Measurements from ENCODE around the gene RXRG.

GRCh38 chr1:165402517-165403111 lies 42.3 kb downstream of the RXRG start:
- TF ChIP-seq, protein P1, sequence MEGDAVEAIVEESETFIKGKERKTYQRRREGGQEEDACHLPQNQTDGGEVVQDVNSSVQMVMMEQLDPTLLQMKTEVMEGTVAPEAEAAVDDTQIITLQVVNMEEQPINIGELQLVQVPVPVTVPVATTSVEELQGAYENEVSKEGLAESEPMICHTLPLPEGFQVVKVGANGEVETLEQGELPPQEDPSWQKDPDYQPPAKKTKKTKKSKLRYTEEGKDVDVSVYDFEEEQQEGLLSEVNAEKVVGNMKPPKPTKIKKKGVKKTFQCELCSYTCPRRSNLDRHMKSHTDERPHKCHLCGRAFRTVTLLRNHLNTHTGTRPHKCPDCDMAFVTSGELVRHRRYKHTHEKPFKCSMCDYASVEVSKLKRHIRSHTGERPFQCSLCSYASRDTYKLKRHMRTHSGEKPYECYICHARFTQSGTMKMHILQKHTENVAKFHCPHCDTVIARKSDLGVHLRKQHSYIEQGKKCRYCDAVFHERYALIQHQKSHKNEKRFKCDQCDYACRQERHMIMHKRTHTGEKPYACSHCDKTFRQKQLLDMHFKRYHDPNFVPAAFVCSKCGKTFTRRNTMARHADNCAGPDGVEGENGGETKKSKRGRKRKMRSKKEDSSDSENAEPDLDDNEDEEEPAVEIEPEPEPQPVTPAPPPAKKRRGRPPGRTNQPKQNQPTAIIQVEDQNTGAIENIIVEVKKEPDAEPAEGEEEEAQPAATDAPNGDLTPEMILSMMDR (IDR thresholded peaks at IDR 0.05) = no peak
- no peak for TF ChIP-seq POLR2A (IDR thresholded peaks at IDR 0.05)
